ENCODE data around the gene STX11. TPM values are rescaled to one million over a fixed set of nuclear protein-coding genes. Genes with fewer than 3 reads are reported as not detected.

Gene STX11
- total and polyA plus RNA-seq, 10 of the 15 experiments (the other 5 are each of a cell fraction or from before 2014, with no cell fraction given), result 0.66 to 38.1 (median 19.8) TPM

Other genes with a start within 250 kb of the STX11 start
- gene PLAGL1, start 142.3 kb upstream of the STX11 start, total RNA-seq (2014; rRNA removed), result 3.3 and 5.4 TPM in 2 replicates
- 3.7 and 4.1 TPM in 2 replicates for gene PLAGL1, start 142.3 kb upstream of the STX11 start, total RNA-seq (2014; rRNA removed; fragmentation: Illumina TruSeq; extraction: Trizol)
- 7.5 and 8.5 TPM in 2 replicates for gene PLAGL1, start 142.3 kb upstream of the STX11 start, total RNA-seq (2021)
- 16.6 and 19.1 TPM in 2 replicates for gene PLAGL1, start 142.3 kb upstream of the STX11 start, polyA plus RNA-seq (2011; rRNA removed)
- 6.4 and 8.8 TPM in 2 replicates for gene PLAGL1, start 142.3 kb upstream of the STX11 start, polyA plus RNA-seq (2014; fragmentation: Illumina TruSeq; extraction: Trizol)
- gene PLAGL1, start 142.3 kb upstream of the STX11 start, polyA plus RNA-seq (2014; fragmentation: Nextera tagmentation; extraction: Ambion mirVana), result 1 to 10 TPM; 2.6 to 2.8 TPM
- 6.0 and 7.4 TPM in 2 replicates for gene PLAGL1, start 142.3 kb upstream of the STX11 start, polyA plus RNA-seq (2014; rRNA removed)
- 1 to 10 TPM; 5.1 to 7.3 TPM for gene PLAGL1, start 142.3 kb upstream of the STX11 start, polyA plus RNA-seq (2016; fragmentation: Nextera tagmentation; extraction: Ambion mirVana)
- gene SF3B5, start 54.9 kb upstream of the STX11 start, total RNA-seq (2014; rRNA removed), result 275 and 288 TPM in 2 replicates
- 208 and 220 TPM in 2 replicates for gene SF3B5, start 54.9 kb upstream of the STX11 start, total RNA-seq (2014; rRNA removed; fragmentation: Illumina TruSeq; extraction: Trizol)
- gene SF3B5, start 54.9 kb upstream of the STX11 start, total RNA-seq (2021), result 259 and 261 TPM in 2 replicates
- gene SF3B5, start 54.9 kb upstream of the STX11 start, polyA plus RNA-seq (2011; rRNA removed), result 131 and 269 TPM in 2 replicates
- gene SF3B5, start 54.9 kb upstream of the STX11 start, polyA plus RNA-seq (2014; fragmentation: Illumina TruSeq; extraction: Trizol), result 107 and 336 TPM in 2 replicates
- 100 to 1,000 TPM; 700 to 864 TPM for gene SF3B5, start 54.9 kb upstream of the STX11 start, polyA plus RNA-seq (2014; fragmentation: Nextera tagmentation; extraction: Ambion mirVana)
- gene SF3B5, start 54.9 kb upstream of the STX11 start, polyA plus RNA-seq (2014; rRNA removed), result 346 and 373 TPM in 2 replicates
- 100 to 1,000 TPM; 423 to 467 TPM for gene SF3B5, start 54.9 kb upstream of the STX11 start, polyA plus RNA-seq (2016; fragmentation: Nextera tagmentation; extraction: Ambion mirVana)
- 33.0 and 38.6 TPM in 2 replicates for gene UTRN, start 134.8 kb downstream of the STX11 start, total RNA-seq (2014; rRNA removed)
- gene UTRN, start 134.8 kb downstream of the STX11 start, total RNA-seq (2014; rRNA removed; fragmentation: Illumina TruSeq; extraction: Trizol), result 52.6 and 57.4 TPM in 2 replicates
- 29.2 and 33.2 TPM in 2 replicates for gene UTRN, start 134.8 kb downstream of the STX11 start, total RNA-seq (2021)
- gene UTRN, start 134.8 kb downstream of the STX11 start, polyA plus RNA-seq (2011; rRNA removed), result 37.6 and 43.7 TPM in 2 replicates
- gene UTRN, start 134.8 kb downstream of the STX11 start, polyA plus RNA-seq (2014; fragmentation: Illumina TruSeq; extraction: Trizol), result 41.9 and 49.9 TPM in 2 replicates
- gene UTRN, start 134.8 kb downstream of the STX11 start, polyA plus RNA-seq (2014; fragmentation: Nextera tagmentation; extraction: Ambion mirVana), result 1 to 10 TPM; 1.6 to 5.6 TPM
- gene UTRN, start 134.8 kb downstream of the STX11 start, polyA plus RNA-seq (2014; rRNA removed), result 17.5 and 18.0 TPM in 2 replicates
- gene UTRN, start 134.8 kb downstream of the STX11 start, polyA plus RNA-seq (2016; fragmentation: Nextera tagmentation; extraction: Ambion mirVana), result 10 to 100 TPM; 14.9 to 15.3 TPM

Data from GM12878 (cell line).